Measurements from ENCODE around the gene WNK4.

WNK4 gene

GRCh38 chr17:42843358-42843934, 63.0 kb downstream of the WNK4 start:
- Histone ChIP-seq H3K27me3 (replicated peaks; ENCODE audit: control insufficient read depth, insufficient read depth, low read length) (no peaks in the 10 kb centered on the region), H3K36me3 (ENCODE audit: control insufficient read depth, insufficient read depth, low read length) (peaks cover 31% of the 10 kb centered on the region)

GRCh38 chr17:42844271-42844670, 63.9 kb downstream of the WNK4 start, which contains the start of gene AOC2:
Gene AOC2, plus strand, starts transcription at chr17:42844580. Its CDS starts 47 bp downstream, at chr17:42844627.
- TF ChIP-seq CTCF (IDR thresholded peaks at IDR 0.05; ENCODE audit: insufficient read depth, low read length, poor library complexity, severe bottlenecking) = no peak
- Histone ChIP-seq H3K27me3 (replicated peaks; ENCODE audit: control insufficient read depth, insufficient read depth, low read length) (no peaks in the 10 kb centered on the region), H3K36me3 (ENCODE audit: control insufficient read depth, insufficient read depth, low read length) (peaks cover 22% of the 10 kb centered on the region), H3K4me3 (replicated peaks; ENCODE audit: low read depth, low read length) (no peak within 1 kb of the TSS)
- no peak for DNase-seq (ENCODE audit: extremely low read depth, insufficient read length)

More at GRCh38 chr17:42843358-42843934, 63.0 kb downstream of the WNK4 start:
- no peak overlapping the region for H3K4me3 ChIP-seq (replicated peaks; ENCODE audit: low read depth, low read length)
- TF ChIP-seq CTCF (IDR thresholded peaks at IDR 0.05; ENCODE audit: insufficient read depth, low read length, poor library complexity, severe bottlenecking) = peak; percentile 73
- DNase-seq (ENCODE audit: extremely low read depth, insufficient read length) = no peak

GRCh38 chr17:42844761-42845555, 64.5 kb downstream of the WNK4 start:
- Histone ChIP-seq H3K36me3 (ENCODE audit: control insufficient read depth, insufficient read depth, low read length) (peaks cover 21% of the 10 kb centered on the region), H3K4me3 (replicated peaks; ENCODE audit: low read depth, low read length) (no peak overlapping the region), H3K27me3 (replicated peaks; ENCODE audit: control insufficient read depth, insufficient read depth, low read length) (no peaks in the 10 kb centered on the region)
- TF ChIP-seq CTCF (IDR thresholded peaks at IDR 0.05; ENCODE audit: insufficient read depth, low read length, poor library complexity, severe bottlenecking) = no peak
- no peak for DNase-seq (ENCODE audit: extremely low read depth, insufficient read length)

GRCh38 chr17:42845556-42845917, 65.1 kb downstream of the WNK4 start:
- H3K4me3 ChIP-seq (replicated peaks; ENCODE audit: low read depth, low read length) = no peak overlapping the region
- DNase-seq (ENCODE audit: extremely low read depth, insufficient read length) = no peak
- no peaks in the 10 kb centered on the region for H3K27me3 ChIP-seq (replicated peaks; ENCODE audit: control insufficient read depth, insufficient read depth, low read length)
- H3K36me3 ChIP-seq (ENCODE audit: control insufficient read depth, insufficient read depth, low read length) = peaks cover 21% of the 10 kb centered on the region
- TF ChIP-seq CTCF (IDR thresholded peaks at IDR 0.05; ENCODE audit: insufficient read depth, low read length, poor library complexity, severe bottlenecking) = no peak

GRCh38 chr17:42845918-42846593, 65.6 kb downstream of the WNK4 start:
- H3K4me3 ChIP-seq (replicated peaks; ENCODE audit: low read depth, low read length) = no peak overlapping the region
- no peak for TF ChIP-seq CTCF (IDR thresholded peaks at IDR 0.05; ENCODE audit: insufficient read depth, low read length, poor library complexity, severe bottlenecking)
- peaks cover 21% of the 10 kb centered on the region for H3K36me3 ChIP-seq (ENCODE audit: control insufficient read depth, insufficient read depth, low read length)
- no peak for DNase-seq (ENCODE audit: extremely low read depth, insufficient read length)
- H3K27me3 ChIP-seq (replicated peaks; ENCODE audit: control insufficient read depth, insufficient read depth, low read length) = no peaks in the 10 kb centered on the region

Measured in GM06990 (cell line).